HEK293 (cell line): Measurements from ENCODE around the gene CCDC27.

Source experiments
- CTCF ChIA-PET: fragments of 350-600 bp; formaldehyde crosslinking; extraction: SDS; loops from one replicate; lab custom pipeline; 2021; ENCODE audit warnings: antibody characterized with exemption; lab: Yijun Ruan, JAX
- POLR2A ChIA-PET: fragments of 300-600 bp; formaldehyde crosslinking; extraction: SDS; loops from one replicate; lab custom pipeline; 2020; ENCODE audit warnings: antibody characterized with exemption, inconsistent platforms; lab: Yijun Ruan, JAX
- H3K27ac ChIP-seq: fragments of 200-500 bp; sonication (Bioruptor generic); 2 replicates; pipeline ENCODE4 v1.5.1; 2014; ENCODE audit warnings: low read depth, low read length, control low read depth, inconsistent platforms; ENCODE audit errors: extremely low read depth
- H3K36me3 ChIP-seq, 2 experiments: fragments of 200-500 bp in 1 of 2; sonication (Bioruptor generic) in 1 of 2; 1 replicate in 1 of 2; 2 replicates in 1 of 2; pipeline ENCODE4 v1.5.1; 2014 to 2017; ENCODE audit warnings: inconsistent platforms in 2 of 2, low read length in 2 of 2; ENCODE audit not compliant: control insufficient read depth in 2 of 2, insufficient read depth in 1 of 2
- H3K4me1 ChIP-seq: fragments of 200-500 bp; sonication (Bioruptor generic); 2 replicates; pipeline ENCODE4 v1.5.1; 2014; ENCODE audit warnings: mild to moderate bottlenecking, low read length, inconsistent platforms; ENCODE audit not compliant: control insufficient read depth, insufficient read depth
- H3K4me3 ChIP-seq: 2 replicates; pipeline ENCODE4 v1.5.1; 2011; ENCODE audit warnings: low read depth, mild to moderate bottlenecking, control low read depth, low read length, moderate library complexity
- H3K9me3 ChIP-seq: fragments of 200-500 bp; sonication (Bioruptor generic); 2 replicates; pipeline ENCODE4 v1.5.1; 2014; ENCODE audit warnings: low read depth, low read length, inconsistent platforms; ENCODE audit not compliant: control insufficient read depth, insufficient read depth
- GLI2 ChIP-seq: fragments of 450-650 bp; formaldehyde crosslinking; IDR thresholded peaks from 2 replicates; pipeline ENCODE4; 2017; ENCODE audit warnings: missing biosample characterization, missing genetic modification characterization, low read depth, borderline replicate concordance
- GLIS2 ChIP-seq: fragments of 450-650 bp; formaldehyde crosslinking; IDR thresholded peaks from 2 replicates; pipeline ENCODE4 v1.5.1; 2016; ENCODE audit warnings: missing biosample characterization, missing genetic modification characterization
- HIC1 ChIP-seq: fragments of 450-650 bp; formaldehyde crosslinking; IDR thresholded peaks from 2 replicates; pipeline ENCODE4 v1.5.1; 2016; ENCODE audit warnings: missing biosample characterization, missing genetic modification characterization
- KLF16 ChIP-seq: fragments of 450-650 bp; formaldehyde crosslinking; IDR thresholded peaks from 2 replicates; pipeline ENCODE4 v1.5.1; 2017; ENCODE audit warnings: missing biosample characterization, missing genetic modification characterization
- MEIS1 ChIP-seq: sonication (generic); formaldehyde crosslinking; IDR thresholded peaks from 2 replicates; pipeline ENCODE4 v1.8.1; 2022; ENCODE audit warnings: missing genetic modification reagents, mild to moderate bottlenecking, borderline replicate concordance
- PATZ1 ChIP-seq: fragments of 450-650 bp; formaldehyde crosslinking; IDR thresholded peaks from 2 replicates; pipeline ENCODE4 v1.5.1; 2016; ENCODE audit warnings: missing biosample characterization, missing genetic modification characterization
- PRDM10 ChIP-seq: fragments of 450-650 bp; formaldehyde crosslinking; IDR thresholded peaks from 2 replicates; pipeline ENCODE4 v1.5.1; 2016; ENCODE audit warnings: missing biosample characterization, missing genetic modification characterization
- ZBTB20 ChIP-seq: fragments of 450-650 bp; formaldehyde crosslinking; IDR thresholded peaks from 2 replicates; pipeline ENCODE4 v1.5.1; 2016; ENCODE audit warnings: missing biosample characterization, missing genetic modification characterization
- ZNF155 ChIP-seq: fragments of 450-650 bp; formaldehyde crosslinking; IDR thresholded peaks from 2 replicates; pipeline ENCODE4 v1.5.1; 2016; ENCODE audit warnings: missing biosample characterization, missing genetic modification characterization
- ZNF169 ChIP-seq: fragments of 450-650 bp; formaldehyde crosslinking; IDR thresholded peaks from 2 replicates; pipeline ENCODE4 v1.5.1; 2016; ENCODE audit warnings: missing biosample characterization, missing genetic modification characterization
- ZNF311 ChIP-seq: fragments of 450-650 bp; formaldehyde crosslinking; IDR thresholded peaks from 2 replicates; pipeline ENCODE4 v1.5.1; 2017; ENCODE audit warnings: missing biosample characterization, missing genetic modification characterization, borderline replicate concordance
- ZNF394 ChIP-seq: fragments of 450-650 bp; formaldehyde crosslinking; IDR thresholded peaks from 2 replicates; pipeline ENCODE4 v1.5.1; 2016; ENCODE audit warnings: missing biosample characterization, missing genetic modification characterization, mild to moderate bottlenecking, moderate library complexity, borderline replicate concordance
- ZNF398 ChIP-seq: fragments of 450-650 bp; formaldehyde crosslinking; IDR thresholded peaks from 2 replicates; pipeline ENCODE4 v1.5.1; 2017; ENCODE audit warnings: missing biosample characterization, missing genetic modification characterization
- ZNF521 ChIP-seq: fragments of 450-650 bp; formaldehyde crosslinking; IDR thresholded peaks from 2 replicates; pipeline ENCODE4 v1.5.1; 2017; ENCODE audit warnings: missing biosample characterization, mild to moderate bottlenecking, missing genetic modification characterization
- ZNF626 ChIP-seq: fragments of 450-650 bp; sonication (Bioruptor Pico); formaldehyde crosslinking; IDR thresholded peaks from 2 replicates; pipeline ENCODE4 v1.5.1; 2018; ENCODE audit warnings: missing biosample characterization, missing genetic modification characterization, inconsistent platforms
- ZNF704 ChIP-seq: fragments of 450-650 bp; formaldehyde crosslinking; IDR thresholded peaks from 2 replicates; pipeline ENCODE4 v1.5.1; 2016; ENCODE audit warnings: missing biosample characterization, missing genetic modification characterization
- ZSCAN23 ChIP-seq: fragments of 450-650 bp; formaldehyde crosslinking; IDR thresholded peaks from 2 replicates; pipeline ENCODE4 v1.5.1; 2016; ENCODE audit warnings: missing biosample characterization, missing genetic modification characterization
- ZSCAN4 ChIP-seq: fragments of 450-650 bp; formaldehyde crosslinking; IDR thresholded peaks from 2 replicates; pipeline ENCODE4 v1.5.1; 2017; ENCODE audit warnings: missing biosample characterization, missing genetic modification characterization

Gene CCDC27

GRCh38 chr1:3712573-3713535 is 39.4 kb upstream of the CCDC27 start (continued):
- TF ChIP-seq HIC1 (tag by site-specific recombination) (no peak), ZNF311 (tag by site-specific recombination) (no peak), ZNF169 (tag by site-specific recombination) (no peak), ZNF155 (tag by site-specific recombination) (no peak), ZSCAN23 (no peak), ZNF704 (no peak), MEIS1 (no peak), PATZ1 (tag by site-specific recombination) (peak; percentile 52; the same call in 1 of the 2 replicates)

- ChIA-PET CTCF (interaction anchor here (1.3 kb wide), 1 partner anchor 11 kb away, joined by 5 read pairs; no protein-coding TSS in a partner anchor), POLR2A (interaction anchor here (0.7 kb wide), 1 partner anchor 74 kb away, joined by 3 read pairs; no protein-coding TSS in a partner anchor)
- Histone ChIP-seq H3K4me1 (no peaks in the 10 kb centered on the region), H3K4me3 (no peak overlapping the region), H3K9me3 (no peaks in the 10 kb centered on the region), H3K36me3 (peaks cover 0 to 21% of the 10 kb centered on the region in 2 experiments; a peak in 1 of 3 replicates), H3K27ac (no peak overlapping the region)
- peak; percentile 49 for TF ChIP-seq PRDM10 (tag by site-specific recombination)
- 0 out of 2 replicates have a peak, but pooled peaks have one; percentile 18 for TF ChIP-seq GLIS2
- no peak for TF ChIP-seq ZNF521 (tag by site-specific recombination)
Measured at GRCh38 chr1:3713840-3714239, 38.4 kb upstream of the CCDC27 start.

GRCh38 chr1:3714284-3714741 is 37.9 kb upstream of the CCDC27 start:
- Histone ChIP-seq H3K9me3 (no peaks in the 10 kb centered on the region), H3K27ac (no peak overlapping the region), H3K36me3 (peaks cover 0 to 18% of the 10 kb centered on the region in 2 experiments; a peak in 1 of 3 replicates), H3K4me1 (no peaks in the 10 kb centered on the region), H3K4me3 (no peak overlapping the region)
- POLR2A ChIA-PET = interaction anchor here (0.7 kb wide), 1 partner anchor 73 kb away, joined by 3 read pairs; no protein-coding TSS in a partner anchor
- CTCF ChIA-PET = interaction anchor here (1.3 kb wide), 1 partner anchor 10 kb away, joined by 5 read pairs; no protein-coding TSS in a partner anchor
- TF ChIP-seq KLF16 (tag by site-specific recombination) (no peak), GLIS2 (0 out of 2 replicates have a peak, but pooled peaks have one; percentile 5), ZNF398 (peak; percentile 63), ZNF394 (tag by site-specific recombination) (no peak), ZNF626 (tag by site-specific recombination) (no peak), GLI2 (tag by site-specific recombination) (no peak), ZSCAN4 (tag by site-specific recombination) (no peak), ZBTB20 (tag by site-specific recombination) (no peak)
